Measurements from ENCODE around the gene TMA16.
"Not testable (repeated sequence)": the region's sequence is repeated elsewhere in the genome, so short reads cannot be mapped to it uniquely, and the experiment has no call there.

Gene TMA16

GRCh38 chr4:163537114-163537513, 42.6 kb downstream of the TMA16 start:
- Mint-ChIP-seq H3K27ac (no peak overlapping the region), H3K9me3 (no peaks in the 10 kb centered on the region), H3K36me3 (ENCODE audit: low read depth) (peaks cover 17% of the 10 kb centered on the region), H3K27me3 (no peaks in the 10 kb centered on the region), H3K4me1 (no peaks in the 10 kb centered on the region), H3K4me3 (no peak overlapping the region)
- DNase-seq = no peak
- no peak for ATAC-seq

GRCh38 chr4:163538820-163539219, 44.3 kb downstream of the TMA16 start:
- H3K27ac Mint-ChIP-seq, H3K27me3 Mint-ChIP-seq, H3K4me3 Mint-ChIP-seq: not testable (repeated sequence)

DNA sequence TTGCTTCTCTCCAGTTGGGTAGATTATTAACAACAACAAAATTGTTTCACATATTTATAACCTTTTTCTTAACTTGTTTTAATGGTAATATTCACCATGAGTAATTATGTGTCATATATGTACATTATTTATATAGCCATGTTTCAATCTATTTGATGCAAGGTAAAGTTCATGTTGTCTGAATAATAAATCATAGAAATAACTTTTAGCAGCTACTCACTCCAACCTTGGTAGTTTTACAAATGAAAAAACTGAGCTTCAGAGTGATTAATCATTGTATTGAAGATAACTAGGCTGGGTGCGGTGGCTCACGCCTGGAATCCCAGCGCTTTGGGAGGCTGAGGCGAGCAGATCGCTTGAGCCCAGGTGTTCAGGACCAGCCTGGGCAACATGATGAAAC, 46.0 kb downstream of the TMA16 start:
- no peak for ATAC-seq
- H3K9me3 Mint-ChIP-seq = no peaks in the 10 kb centered on the region
- no peak overlapping the region for H3K4me3 Mint-ChIP-seq
- H3K4me1 Mint-ChIP-seq = no peaks in the 10 kb centered on the region
- no peaks in the 10 kb centered on the region for H3K27me3 Mint-ChIP-seq
- H3K36me3 Mint-ChIP-seq (ENCODE audit: low read depth) = peaks cover 11% of the 10 kb centered on the region
- H3K27ac Mint-ChIP-seq = no peak overlapping the region
- DNase-seq = no peak

More at GRCh38 chr4:163538820-163539219, 44.3 kb downstream of the TMA16 start:
- H3K36me3 Mint-ChIP-seq (ENCODE audit: low read depth) = peaks cover 11% of the 10 kb centered on the region
- ATAC-seq, H3K4me1 Mint-ChIP-seq, H3K9me3 Mint-ChIP-seq, DNase-seq: not testable (repeated sequence)

- Mint-ChIP-seq H3K27me3 (no peaks in the 10 kb centered on the region), H3K9me3 (no peaks in the 10 kb centered on the region), H3K4me1 (no peaks in the 10 kb centered on the region), H3K27ac (no peak overlapping the region), H3K36me3 (ENCODE audit: low read depth) (peaks cover 11% of the 10 kb centered on the region), H3K4me3 (no peak overlapping the region)
- DNase-seq (no peak), ATAC-seq (no peak)
Observed at GRCh38 chr4:163540977-163541376, 46.5 kb downstream of the TMA16 start.

GRCh38 chr4:163542275-163542674, 47.8 kb downstream of the TMA16 start:
- no peak for DNase-seq
- H3K36me3 Mint-ChIP-seq (ENCODE audit: low read depth) = peaks cover 3% of the 10 kb centered on the region
- no peaks in the 10 kb centered on the region for H3K27me3 Mint-ChIP-seq
- no peaks in the 10 kb centered on the region for H3K4me1 Mint-ChIP-seq
- H3K4me3 Mint-ChIP-seq = no peak overlapping the region
- no peaks in the 10 kb centered on the region for H3K9me3 Mint-ChIP-seq
- no peak overlapping the region for H3K27ac Mint-ChIP-seq
- ATAC-seq = peak; percentile 21

- no peaks in the 10 kb centered on the region for H3K36me3 Mint-ChIP-seq (ENCODE audit: low read depth)
- H3K4me1 Mint-ChIP-seq = peaks cover 4% of the 10 kb centered on the region
- DNase-seq (peak; percentile 69), ATAC-seq (peak; percentile 73)
- H3K4me3 Mint-ChIP-seq = no peak overlapping the region
- H3K27me3 Mint-ChIP-seq = no peaks in the 10 kb centered on the region
- H3K27ac Mint-ChIP-seq = no peak overlapping the region
- no peaks in the 10 kb centered on the region for H3K9me3 Mint-ChIP-seq
Observed at GRCh38 chr4:163544407-163545038, 50.0 kb downstream of the TMA16 start.

DNA sequence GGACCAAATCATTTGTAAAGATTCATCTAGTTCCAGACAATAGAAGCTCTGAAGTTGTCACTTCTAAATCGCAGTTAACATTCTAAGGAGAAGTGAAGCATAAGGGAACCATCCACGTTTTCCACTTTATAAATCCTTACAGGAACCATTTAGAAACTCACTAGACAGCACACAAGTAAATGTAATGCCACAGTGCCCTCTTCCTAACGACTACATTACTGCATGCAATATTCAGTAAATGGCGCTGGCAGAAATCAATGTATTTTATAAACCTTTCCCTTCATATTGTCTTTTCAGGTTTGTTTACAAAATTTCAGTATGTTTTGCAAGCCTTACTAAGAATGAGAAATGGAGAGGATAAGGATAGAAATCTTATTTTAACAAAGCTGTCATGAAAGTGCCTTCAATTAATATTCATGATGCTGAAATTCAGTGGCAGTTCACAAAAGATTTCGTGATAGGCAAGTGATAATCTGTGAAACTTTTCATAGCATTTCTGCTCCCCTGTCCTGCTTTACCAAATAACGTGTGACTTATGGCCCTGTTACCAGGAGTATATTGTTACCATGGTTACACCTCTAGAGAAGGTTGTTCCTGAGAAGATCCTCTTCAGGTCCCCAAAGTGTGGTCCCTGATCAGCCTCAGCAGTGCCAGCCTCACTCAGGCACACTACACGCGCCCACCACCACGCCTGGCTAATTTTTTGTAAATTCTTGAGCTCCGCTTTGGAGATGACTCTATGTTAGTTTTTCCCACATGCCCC, 54.2 kb downstream of the TMA16 start:
- Mint-ChIP-seq H3K27ac (no peak overlapping the region), H3K36me3 (ENCODE audit: low read depth) (no peaks in the 10 kb centered on the region), H3K4me3 (no peak overlapping the region), H3K9me3 (no peaks in the 10 kb centered on the region), H3K4me1 (peaks cover 13% of the 10 kb centered on the region), H3K27me3 (no peaks in the 10 kb centered on the region)
- DNase-seq = no peak
- peak; percentile 70 for ATAC-seq

DNA sequence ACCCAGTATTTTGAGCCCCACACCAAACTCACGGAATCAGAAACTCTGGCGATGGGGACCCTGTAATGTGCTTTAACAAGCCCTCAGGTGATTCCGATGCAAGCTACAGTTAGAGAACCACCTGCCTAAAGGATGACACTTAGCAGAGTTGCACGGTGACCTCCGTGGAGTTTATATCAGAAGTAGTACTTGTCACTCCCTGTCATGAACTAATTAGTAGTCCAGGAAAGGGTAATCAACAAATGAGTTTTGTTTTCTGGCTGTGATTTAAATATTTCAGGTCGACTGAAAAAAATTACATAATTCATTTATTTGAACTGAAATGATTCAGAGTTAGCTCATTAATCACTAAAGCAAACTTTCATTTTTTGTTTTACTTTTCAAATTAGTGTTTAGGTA, 56.4 kb downstream of the TMA16 start:
- Mint-ChIP-seq H3K9me3 (no peaks in the 10 kb centered on the region), H3K27me3 (no peaks in the 10 kb centered on the region), H3K27ac (no peak overlapping the region), H3K4me1 (peaks cover 20% of the 10 kb centered on the region), H3K36me3 (ENCODE audit: low read depth) (no peaks in the 10 kb centered on the region), H3K4me3 (no peak overlapping the region)
- DNase-seq (no peak), ATAC-seq (no peak)

DNA sequence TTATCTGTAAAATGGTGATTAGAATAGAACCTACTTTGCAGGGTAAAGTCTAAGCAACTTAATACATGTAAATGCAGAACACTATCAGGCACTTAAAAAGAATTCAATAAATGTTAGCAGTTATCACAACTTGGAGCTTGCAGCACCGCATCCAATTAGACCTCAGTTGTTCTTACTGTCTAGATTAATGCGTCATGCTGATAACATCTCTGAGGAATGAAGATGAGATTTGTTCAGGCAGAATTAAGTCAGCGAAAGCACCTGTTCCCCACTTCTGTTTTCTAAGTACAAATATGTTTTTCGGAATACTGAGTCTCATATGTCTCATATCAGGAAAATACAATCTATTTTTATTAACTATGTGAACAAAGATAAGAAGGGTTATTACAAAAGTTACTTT, 58.7 kb downstream of the TMA16 start:
- H3K27me3 Mint-ChIP-seq = no peaks in the 10 kb centered on the region
- H3K27ac Mint-ChIP-seq = no peak overlapping the region
- H3K36me3 Mint-ChIP-seq (ENCODE audit: low read depth) = no peaks in the 10 kb centered on the region
- ATAC-seq (no peak), DNase-seq (no peak)
- H3K4me1 Mint-ChIP-seq = peaks cover 32% of the 10 kb centered on the region
- H3K9me3 Mint-ChIP-seq = no peaks in the 10 kb centered on the region
- H3K4me3 Mint-ChIP-seq = no peak overlapping the region

GRCh38 chr4:163554870-163555465, 60.5 kb downstream of the TMA16 start:
- Mint-ChIP-seq H3K27me3 (no peaks in the 10 kb centered on the region), H3K36me3 (ENCODE audit: low read depth) (peaks cover 2% of the 10 kb centered on the region), H3K9me3 (peaks cover 2% of the 10 kb centered on the region), H3K27ac (no peak overlapping the region), H3K4me1 (peaks cover 43% of the 10 kb centered on the region), H3K4me3 (no peak overlapping the region)
- ATAC-seq = no peak
- DNase-seq = no peak

DNA sequence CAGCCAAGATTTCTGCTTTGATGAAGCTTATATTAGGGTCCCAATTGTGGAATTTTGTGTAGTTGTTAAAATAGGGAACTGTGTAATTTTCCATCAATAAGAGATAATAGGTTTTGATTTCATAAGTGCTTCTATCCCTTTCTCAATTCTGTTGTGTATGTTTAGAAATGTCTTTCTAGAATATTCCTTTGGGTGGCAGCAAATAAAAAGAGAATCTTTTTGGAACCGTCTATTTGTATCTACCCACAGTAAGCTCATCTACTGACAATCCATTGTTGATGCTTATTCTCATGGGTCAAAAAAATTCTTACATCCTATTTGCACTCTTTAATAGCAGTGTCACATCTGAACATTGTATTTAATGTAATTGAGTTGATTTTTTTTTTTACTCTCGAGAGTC, 61.7 kb downstream of the TMA16 start:
- Mint-ChIP-seq H3K27ac (no peak overlapping the region), H3K4me3 (no peak overlapping the region), H3K9me3 (peaks cover 11% of the 10 kb centered on the region), H3K27me3 (no peaks in the 10 kb centered on the region), H3K36me3 (ENCODE audit: low read depth) (peaks cover 2% of the 10 kb centered on the region), H3K4me1 (peaks cover 34% of the 10 kb centered on the region)
- ATAC-seq (no peak), DNase-seq (no peak)

- no peak for ATAC-seq
- DNase-seq = no peak
- no peak overlapping the region for H3K27ac Mint-ChIP-seq
- H3K36me3 Mint-ChIP-seq (ENCODE audit: low read depth) = peaks cover 2% of the 10 kb centered on the region
- H3K4me1 Mint-ChIP-seq = peaks cover 34% of the 10 kb centered on the region
- H3K4me3 Mint-ChIP-seq = no peak overlapping the region
- peaks cover 13% of the 10 kb centered on the region for H3K9me3 Mint-ChIP-seq
- H3K27me3 Mint-ChIP-seq = no peaks in the 10 kb centered on the region
Observed at GRCh38 chr4:163556650-163557391, 62.3 kb downstream of the TMA16 start.

DNA sequence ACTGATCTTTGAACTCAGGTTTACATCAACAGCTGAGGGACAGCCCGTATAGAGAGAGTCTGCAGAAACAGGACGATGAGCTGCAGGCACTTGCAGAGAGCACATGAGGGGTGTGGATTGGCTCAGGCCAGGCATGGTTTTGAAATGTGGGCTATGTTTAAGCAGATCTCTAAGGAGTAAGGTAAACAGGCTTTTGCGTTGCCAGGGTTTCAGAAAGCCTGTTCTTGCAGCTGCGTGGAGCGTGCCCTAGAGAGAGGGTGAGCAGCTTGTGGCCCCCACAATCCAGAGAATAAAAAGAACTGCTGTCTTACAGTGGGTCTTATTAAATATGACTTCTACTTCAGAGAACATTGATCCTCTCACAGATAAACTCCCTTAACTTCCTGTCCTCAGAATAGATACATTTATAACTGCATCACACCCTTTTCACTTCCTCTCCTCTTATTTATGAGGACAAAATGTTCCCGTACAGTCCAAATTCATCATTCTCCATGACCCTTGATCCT, 64.1 kb downstream of the TMA16 start:
- Mint-ChIP-seq H3K27me3 (no peaks in the 10 kb centered on the region), H3K9me3 (peaks cover 18% of the 10 kb centered on the region), H3K4me3 (peak overlapping the region; percentile 15), H3K36me3 (ENCODE audit: low read depth) (peaks cover 2% of the 10 kb centered on the region), H3K27ac (peak overlapping the region; percentile 66), H3K4me1 (peaks cover 37% of the 10 kb centered on the region)
- DNase-seq = no peak
- ATAC-seq = peak; percentile 28

GRCh38 chr4:163562496-163562895, 68.0 kb downstream of the TMA16 start:
- peaks cover 18% of the 10 kb centered on the region for H3K9me3 Mint-ChIP-seq

More at GRCh38 chr4:163562496-163562895, 68.0 kb downstream of the TMA16 start:
- DNase-seq = no peak
- no peak for ATAC-seq
- Mint-ChIP-seq H3K4me1 (peaks cover 25% of the 10 kb centered on the region), H3K4me3 (no peak overlapping the region), H3K27ac (peak overlapping the region; percentile 44), H3K27me3 (no peaks in the 10 kb centered on the region), H3K36me3 (ENCODE audit: low read depth) (peaks cover 2% of the 10 kb centered on the region)

Data from activated naive CD8-positive, alpha-beta T cell treated with anti-CD3 and anti-CD28 coated beads, Interleukin-2, amount 50 U/mL, for 24 hours (primary cell).